Left ventricle myocardium superior (tissue), 1 donor: ENCODE results near the gene UMAD1. TPM values are rescaled to one million over a fixed set of nuclear protein-coding genes. Genes with fewer than 3 reads are reported as not detected.

ENCODE experiments used
- ATAC-seq: fragments of 200-7000 bp; cut with Tn5 transposase; one replicate; pipeline ENCODE4 v1.9.1; 2020; ENCODE audit warnings: mild to moderate bottlenecking, moderate library complexity
- DNase-seq: peaks from one replicate; pipeline ENCODE4 v3.0.0-alpha.2; 2020
- intact Hi-C: fragments of 100-400 bp; cut with micrococcal nuclease; formaldehyde crosslinking; loops from one replicate; pipeline ENCODE4 v1.11.0; 2022
- total RNA-seq: library from RNA; stranded (reverse); fragmentation: NEBNext Ultra II Directional; extraction: Animal tissue kit (Norgen Biotek cat#: 25700); gene quantifications from one replicate; pipeline ENCODE4 v1.2.1, GENCODE V29; 2021
- donor health status: DM: no; HTN: yes; CAD: no; lungs with severe emphysema.

Gene UMAD1
- total RNA-seq, 1 donor from 2014 or later, result 14.4 TPM

DNA sequence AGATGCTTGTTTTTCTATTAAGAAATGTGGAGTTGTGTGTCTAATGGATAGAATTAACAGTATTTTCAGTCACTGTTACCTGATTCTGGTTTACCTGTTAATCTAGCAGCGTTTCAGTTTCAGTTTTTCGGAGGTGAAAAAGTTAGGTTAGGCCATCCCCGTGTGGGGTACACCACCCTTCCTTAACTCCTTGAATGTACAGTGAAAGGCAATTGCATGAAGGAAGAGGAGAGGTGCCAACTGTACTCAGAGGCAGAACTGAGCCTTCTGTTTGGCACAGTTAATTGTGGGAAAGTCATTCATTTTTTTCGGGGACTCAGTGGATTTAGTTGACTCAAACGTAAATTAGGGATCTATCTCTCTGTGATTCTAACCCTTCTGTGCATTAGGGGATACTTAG is 42.3 kb downstream of the UMAD1 start:
- ATAC-seq, result peak; percentile 18
- intact Hi-C loops, result loop anchor here (5.0 kb wide), 1 partner anchor 79 kb away; no protein-coding TSS in a partner anchor
- DNase-seq, result no peak

- DNase-seq, result no peak
- no peak for ATAC-seq
- intact Hi-C loops, result no loop called here
Observed at GRCh38 chr7:7686811-7687508, 46.4 kb downstream of the UMAD1 start.

- DNase-seq (no peak), ATAC-seq (peak; percentile 81)
- intact Hi-C loops, result no loop called here
Observed at GRCh38 chr7:7687800-7688199, 47.2 kb downstream of the UMAD1 start.

DNA sequence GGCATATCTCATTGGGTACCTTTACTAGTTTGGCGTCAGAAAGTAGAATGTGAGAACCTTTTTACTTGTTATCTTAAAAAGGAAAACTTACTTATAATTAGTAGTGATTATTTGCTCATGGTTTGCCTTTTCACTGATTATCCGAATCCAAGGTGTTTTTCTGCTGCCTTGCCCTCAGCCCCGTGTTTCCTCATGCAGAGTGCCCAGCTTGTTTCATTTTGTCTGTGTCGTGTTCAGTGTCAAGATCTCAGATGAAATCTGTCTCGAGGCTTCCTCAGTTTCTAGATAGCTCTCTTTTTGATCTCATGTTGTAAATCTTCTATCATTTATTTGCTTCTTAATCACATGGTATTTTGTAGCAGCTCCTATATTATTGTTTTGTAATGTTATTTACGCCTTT is 47.8 kb downstream of the UMAD1 start:
- peak; percentile 50 for ATAC-seq
- intact Hi-C loops, result no loop called here
- no peak for DNase-seq

- intact Hi-C loops, result no loop called here
- ATAC-seq, result peak; percentile 65
- DNase-seq, result no peak
Observed at GRCh38 chr7:7688956-7689355, 48.4 kb downstream of the UMAD1 start.

DNA sequence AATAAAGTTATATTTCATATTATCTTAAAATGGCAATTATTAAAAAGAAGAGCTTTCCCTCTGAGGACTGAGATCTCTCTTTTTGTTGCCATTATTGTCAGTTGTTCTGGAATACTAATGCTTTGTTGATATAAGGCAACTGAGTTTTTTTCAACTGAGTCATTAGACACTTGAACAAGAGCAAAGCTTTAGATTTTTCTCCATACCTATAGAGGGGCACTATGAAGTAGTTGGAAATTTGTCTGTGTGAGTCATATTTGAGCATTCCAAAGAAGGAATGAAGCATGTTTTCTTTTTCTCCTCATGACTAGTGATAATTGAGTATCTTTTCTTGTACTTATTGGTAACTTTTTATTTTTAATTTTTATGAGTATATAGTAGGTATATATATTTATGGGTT is 53.3 kb downstream of the UMAD1 start:
- ATAC-seq (no peak), DNase-seq (no peak)
- intact Hi-C loops, result no loop called here

DNA sequence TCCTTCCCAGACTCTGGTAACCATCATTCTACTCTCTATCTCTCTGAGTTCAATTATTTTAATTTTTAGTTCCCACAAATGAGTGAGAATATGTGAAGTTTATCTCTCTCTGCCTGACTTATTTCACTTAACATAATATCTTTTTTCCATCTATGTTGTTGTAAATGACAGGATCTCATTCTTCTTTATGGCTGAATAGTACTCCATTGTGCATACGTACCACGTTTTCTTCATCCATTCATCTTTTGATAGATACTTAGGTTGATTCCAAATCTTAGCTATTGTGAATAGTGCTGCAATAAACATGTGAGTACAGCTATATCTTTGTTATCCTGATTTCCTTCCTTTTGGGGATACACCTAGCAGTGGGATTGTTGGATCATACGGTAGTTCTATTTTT is 54.0 kb downstream of the UMAD1 start:
- intact Hi-C loops, result no loop called here
- ATAC-seq (no peak), DNase-seq (no peak)

- ATAC-seq, result peak; percentile 54
- DNase-seq, result no peak
- intact Hi-C loops, result no loop called here
Observed at GRCh38 chr7:7695111-7695817, 54.7 kb downstream of the UMAD1 start.

- ATAC-seq, result peak; percentile 47
- DNase-seq, result no peak
- intact Hi-C loops, result no loop called here
Observed at GRCh38 chr7:7696458-7697119, 56.0 kb downstream of the UMAD1 start.

DNA sequence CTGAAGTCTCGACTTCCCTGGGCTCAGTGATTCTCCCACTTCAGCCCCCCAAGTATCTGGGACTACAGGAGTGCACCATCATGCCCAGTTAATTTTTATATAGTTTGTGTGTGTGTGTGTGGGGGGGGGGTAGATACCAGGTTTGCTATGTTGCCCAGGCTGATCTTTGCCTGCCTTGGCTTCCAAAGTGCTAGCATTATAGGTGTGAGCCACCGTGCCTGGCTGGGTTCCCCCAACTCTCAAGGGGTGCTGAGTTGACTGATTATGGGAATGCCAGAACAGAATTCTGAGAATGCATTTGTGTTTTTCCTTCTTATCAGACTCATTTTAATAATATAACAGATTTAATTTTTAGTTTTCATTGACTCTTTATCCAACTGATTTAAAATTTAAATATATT is 58.4 kb downstream of the UMAD1 start:
- intact Hi-C loops, result no loop called here
- peak; percentile 53 for ATAC-seq
- peak; percentile 53 for DNase-seq

GRCh38 chr7:7699380-7699779 is 58.8 kb downstream of the UMAD1 start:
- peak; percentile 20 for ATAC-seq
- intact Hi-C loops, result no loop called here
- no peak for DNase-seq

- DNase-seq, result no peak
- intact Hi-C loops, result no loop called here
Observed at GRCh38 chr7:7699970-7700369, 59.4 kb downstream of the UMAD1 start.

GRCh38 chr7:7701527-7701926 is 61.0 kb downstream of the UMAD1 start:
- DNase-seq (no peak), ATAC-seq (no peak)
- intact Hi-C loops, result no loop called here

More at GRCh38 chr7:7699970-7700369, 59.4 kb downstream of the UMAD1 start:
- no peak for ATAC-seq

DNA sequence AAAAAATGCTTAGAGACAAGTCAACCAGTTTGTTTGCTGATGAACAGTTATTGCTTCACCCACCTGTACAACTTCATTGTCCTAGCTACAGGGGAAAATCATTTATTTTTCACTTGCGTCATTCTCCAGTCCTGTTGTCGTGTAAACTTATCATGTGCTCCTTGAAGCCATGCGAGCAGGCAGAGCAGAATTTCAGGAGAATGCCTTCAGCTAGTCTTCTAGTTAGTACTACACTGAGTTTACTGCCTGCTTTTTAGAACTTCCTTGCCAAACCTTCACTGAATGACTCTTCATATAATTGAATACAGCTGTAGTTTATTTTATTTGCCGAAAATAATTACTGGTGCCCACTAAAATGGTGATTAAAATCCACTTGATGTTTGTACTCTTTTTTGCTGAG is 62.3 kb downstream of the UMAD1 start:
- ATAC-seq (peak; percentile 21), DNase-seq (no peak)
- intact Hi-C loops, result no loop called here

DNA sequence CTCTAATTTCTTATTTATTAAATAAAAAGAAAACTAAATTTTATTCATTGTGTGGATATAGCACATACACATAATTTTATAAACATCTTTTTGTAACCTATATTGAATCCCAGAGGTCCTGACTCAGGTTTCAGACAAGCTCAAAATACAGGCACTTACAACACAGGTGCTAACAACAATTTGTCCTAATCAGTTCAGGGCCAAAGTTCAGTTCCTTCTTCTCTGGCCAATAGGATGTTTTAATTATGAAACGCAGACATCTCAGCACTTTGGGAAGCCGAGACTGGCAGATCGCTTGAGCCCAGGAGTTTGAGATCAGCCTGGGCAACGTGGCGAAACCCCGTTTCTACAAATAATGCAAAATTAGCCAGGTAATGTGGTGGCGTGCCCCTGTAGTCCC is 62.9 kb downstream of the UMAD1 start:
- DNase-seq, result no peak
- intact Hi-C loops, result no loop called here

GRCh38 chr7:7704867-7705266 is 64.3 kb downstream of the UMAD1 start:
- DNase-seq, result no peak
- intact Hi-C loops, result no loop called here
- no peak for ATAC-seq

More for the DNA sequence above, 62.9 kb downstream of the UMAD1 start:
- no peak for ATAC-seq

DNA sequence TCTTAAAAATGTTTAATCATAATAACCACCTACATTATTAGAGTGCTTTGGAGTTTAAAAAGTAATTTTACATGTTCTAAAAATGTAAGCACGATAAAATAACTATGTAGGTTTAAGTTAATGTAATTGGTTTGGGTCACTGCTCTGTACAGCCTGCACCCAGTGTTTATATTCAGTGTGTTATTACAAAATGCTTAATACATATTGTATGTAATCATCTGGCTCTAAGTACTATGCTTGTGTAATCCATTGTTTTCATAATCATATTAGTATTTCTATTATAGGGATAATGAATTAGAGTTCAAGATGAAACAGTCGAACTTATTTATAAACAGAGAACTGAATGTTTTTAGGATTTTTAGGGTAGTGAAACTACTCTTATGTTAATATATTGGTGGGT is 64.8 kb downstream of the UMAD1 start:
- ATAC-seq (no peak), DNase-seq (no peak)
- intact Hi-C loops, result no loop called here

- ATAC-seq (no peak), DNase-seq (no peak)
- intact Hi-C loops, result no loop called here
Observed at GRCh38 chr7:7706101-7706511, 65.6 kb downstream of the UMAD1 start.

- DNase-seq (no peak), ATAC-seq (peak; percentile 24)
- intact Hi-C loops, result no loop called here
Observed at GRCh38 chr7:7706556-7707172, 66.1 kb downstream of the UMAD1 start.

DNA sequence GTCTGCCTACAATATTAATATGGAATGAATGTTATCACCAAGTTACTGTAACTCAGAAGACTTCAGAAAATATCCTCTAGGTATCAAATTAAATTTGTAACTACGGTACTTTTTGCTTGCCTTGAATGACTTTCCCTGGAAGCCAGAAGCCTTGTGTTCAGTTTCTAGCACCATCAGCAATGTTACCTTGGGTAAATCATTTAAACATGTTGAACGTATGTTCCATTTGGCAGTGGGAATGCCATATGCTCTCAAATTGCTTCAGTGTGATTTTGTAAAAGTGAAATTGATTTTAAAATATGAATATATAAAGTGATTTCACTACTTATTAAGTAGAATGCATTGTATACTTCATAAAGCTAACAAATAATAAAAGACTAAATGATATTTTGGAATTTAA is 66.7 kb downstream of the UMAD1 start:
- intact Hi-C loops, result no loop called here
- ATAC-seq (no peak), DNase-seq (no peak)
